ENCODE results near the gene CELSR1.

The CELSR1 gene

DNA sequence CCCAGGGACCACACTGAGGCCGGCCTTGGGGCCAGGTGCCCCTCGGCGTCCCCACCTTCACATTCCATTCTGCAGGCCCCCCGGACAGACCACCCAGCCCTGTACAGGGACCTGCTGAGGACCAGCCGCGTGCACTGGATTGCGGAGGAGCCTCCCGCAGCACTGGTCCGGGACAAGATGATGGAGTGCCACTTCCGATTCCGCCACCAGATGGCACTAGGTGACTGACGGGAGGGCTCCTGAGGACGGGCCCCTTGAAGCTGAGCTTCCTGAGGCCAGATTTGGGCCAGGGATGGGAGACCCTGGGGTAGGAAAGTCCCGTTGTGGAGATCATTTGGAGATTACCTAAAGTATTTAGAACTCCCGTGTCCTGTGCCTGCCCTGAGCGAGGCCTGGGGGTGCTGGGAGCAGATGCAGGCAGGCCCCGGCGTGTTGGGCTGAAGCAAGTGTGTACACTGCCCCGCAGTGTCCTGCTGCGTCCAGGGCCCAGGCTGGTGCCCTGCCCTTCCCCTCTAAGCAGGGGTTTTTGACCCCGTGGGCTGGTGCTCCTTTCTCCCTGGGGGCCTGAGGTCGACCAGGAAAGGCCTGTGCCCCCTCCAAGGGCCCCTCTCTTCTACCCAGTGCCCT lies 181.9 kb downstream of the CELSR1 start:
- Histone ChIP-seq H3K36me3 (ENCODE audit: control insufficient read depth, low read length) (peaks cover 60% of the 10 kb centered on the region), H3F3A (ENCODE audit: control insufficient read depth, insufficient read depth) (no peaks in the 10 kb centered on the region), H3K4me1 (ENCODE audit: control insufficient read depth, low read length) (no peaks in the 10 kb centered on the region), H3K4me2 (ENCODE audit: low read length) (no peak overlapping the region), H3K4me3 (ENCODE audit: low read length) (no peak overlapping the region), H3K27me3 (ENCODE audit: control insufficient read depth, low read length) (no peaks in the 10 kb centered on the region), H3K9me3 (ENCODE audit: control insufficient read depth, insufficient read depth, low read length) (no peaks in the 10 kb centered on the region), H3K79me2 (ENCODE audit: control insufficient read depth, low read length) (no peaks in the 10 kb centered on the region), H3K27ac (ENCODE audit: low read depth, low read length) (no peak overlapping the region), H4K20me1 (ENCODE audit: control insufficient read depth, insufficient read depth, low read depth, low read length) (no peaks in the 10 kb centered on the region), H3K9me2 (replicated peaks; ENCODE audit: control insufficient read depth, low read length) (no peaks in the 10 kb centered on the region)
- no peak for TF ChIP-seq EZH2phosphoT487 (IDR thresholded peaks at IDR 0.05; ENCODE audit: borderline replicate concordance, low read length)
- TF ChIP-seq, protein P1, sequence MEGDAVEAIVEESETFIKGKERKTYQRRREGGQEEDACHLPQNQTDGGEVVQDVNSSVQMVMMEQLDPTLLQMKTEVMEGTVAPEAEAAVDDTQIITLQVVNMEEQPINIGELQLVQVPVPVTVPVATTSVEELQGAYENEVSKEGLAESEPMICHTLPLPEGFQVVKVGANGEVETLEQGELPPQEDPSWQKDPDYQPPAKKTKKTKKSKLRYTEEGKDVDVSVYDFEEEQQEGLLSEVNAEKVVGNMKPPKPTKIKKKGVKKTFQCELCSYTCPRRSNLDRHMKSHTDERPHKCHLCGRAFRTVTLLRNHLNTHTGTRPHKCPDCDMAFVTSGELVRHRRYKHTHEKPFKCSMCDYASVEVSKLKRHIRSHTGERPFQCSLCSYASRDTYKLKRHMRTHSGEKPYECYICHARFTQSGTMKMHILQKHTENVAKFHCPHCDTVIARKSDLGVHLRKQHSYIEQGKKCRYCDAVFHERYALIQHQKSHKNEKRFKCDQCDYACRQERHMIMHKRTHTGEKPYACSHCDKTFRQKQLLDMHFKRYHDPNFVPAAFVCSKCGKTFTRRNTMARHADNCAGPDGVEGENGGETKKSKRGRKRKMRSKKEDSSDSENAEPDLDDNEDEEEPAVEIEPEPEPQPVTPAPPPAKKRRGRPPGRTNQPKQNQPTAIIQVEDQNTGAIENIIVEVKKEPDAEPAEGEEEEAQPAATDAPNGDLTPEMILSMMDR (IDR thresholded peaks at IDR 0.05; ENCODE audit: low read depth, low read length, poor library complexity, severe bottlenecking), result peak; percentile 91

DNA sequence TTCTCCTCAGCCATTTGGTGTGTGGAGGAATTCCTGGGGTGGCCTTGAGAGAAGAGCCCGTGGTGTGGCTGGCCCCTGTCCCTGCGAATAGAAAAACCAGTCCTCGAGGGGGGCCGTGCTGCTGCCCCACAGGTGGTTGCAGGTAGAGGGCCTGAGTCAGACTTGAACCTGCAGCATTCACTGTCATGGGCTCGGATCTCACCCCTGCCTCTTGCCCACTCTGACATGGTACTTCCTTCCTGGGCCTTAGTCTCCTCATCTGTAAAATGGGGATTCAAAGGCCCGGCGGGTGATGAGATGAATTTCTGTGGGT lies 182.5 kb downstream of the CELSR1 start:
- Histone ChIP-seq H3F3A (ENCODE audit: control insufficient read depth, insufficient read depth) (no peaks in the 10 kb centered on the region), H3K9me3 (ENCODE audit: control insufficient read depth, insufficient read depth, low read length) (no peaks in the 10 kb centered on the region), H3K27ac (ENCODE audit: low read depth, low read length) (no peak overlapping the region), H3K4me1 (ENCODE audit: control insufficient read depth, low read length) (no peaks in the 10 kb centered on the region), H3K27me3 (ENCODE audit: control insufficient read depth, low read length) (no peaks in the 10 kb centered on the region), H3K79me2 (ENCODE audit: control insufficient read depth, low read length) (no peaks in the 10 kb centered on the region), H3K4me3 (ENCODE audit: low read length) (no peak overlapping the region), H3K9me2 (replicated peaks; ENCODE audit: control insufficient read depth, low read length) (no peaks in the 10 kb centered on the region), H4K20me1 (ENCODE audit: control insufficient read depth, insufficient read depth, low read depth, low read length) (no peaks in the 10 kb centered on the region), H3K36me3 (ENCODE audit: control insufficient read depth, low read length) (peaks cover 65% of the 10 kb centered on the region), H3K4me2 (ENCODE audit: low read length) (no peak overlapping the region)
- TF ChIP-seq EZH2phosphoT487 (IDR thresholded peaks at IDR 0.05; ENCODE audit: borderline replicate concordance, low read length), result no peak
- TF ChIP-seq, protein P1 (IDR thresholded peaks at IDR 0.05; ENCODE audit: low read depth, low read length, poor library complexity, severe bottlenecking), result no peak

DNA sequence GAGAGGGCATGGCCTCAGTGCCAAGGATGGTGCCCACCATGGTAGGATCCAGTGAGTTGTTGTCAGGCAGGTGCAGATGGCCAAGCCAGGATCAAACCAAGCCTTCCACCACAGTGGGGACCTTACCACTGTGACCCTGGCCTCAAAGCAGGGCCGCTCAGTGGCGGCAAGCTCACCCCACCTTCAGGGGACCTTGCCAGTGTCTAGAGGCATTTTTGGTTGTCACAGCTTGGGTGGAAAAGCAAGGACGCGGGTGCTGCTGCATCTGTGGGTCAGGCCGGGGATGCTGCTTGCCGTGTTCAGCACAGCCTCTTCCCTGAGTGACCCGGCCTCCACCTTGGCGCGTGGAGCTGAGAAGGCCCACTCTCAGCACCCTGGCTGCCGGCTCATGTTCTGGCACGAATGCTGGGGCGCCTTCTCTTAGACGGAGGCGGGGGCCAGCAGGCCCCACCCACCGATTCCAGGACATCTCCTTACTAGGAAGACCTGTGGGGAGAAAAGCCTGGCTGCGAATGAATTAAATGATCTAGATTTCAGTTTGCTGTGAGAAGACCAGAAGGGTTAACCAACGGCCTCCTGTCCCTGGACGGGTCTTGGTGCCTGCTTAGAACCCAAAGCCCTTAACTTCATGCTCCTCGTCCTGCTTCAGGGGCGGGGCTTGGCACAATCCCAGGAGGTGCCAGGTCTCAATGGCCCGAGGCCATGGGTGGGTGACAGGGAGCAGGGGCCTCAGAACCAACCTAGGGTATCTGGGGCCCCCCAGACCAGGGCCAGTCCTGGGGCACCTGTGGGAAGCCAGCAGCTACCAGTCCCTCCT lies 183.0 kb downstream of the CELSR1 start:
- TF ChIP-seq EZH2phosphoT487 (IDR thresholded peaks at IDR 0.05; ENCODE audit: borderline replicate concordance, low read length), result no peak
- TF ChIP-seq, protein P1 (IDR thresholded peaks at IDR 0.05; ENCODE audit: low read depth, low read length, poor library complexity, severe bottlenecking), result no peak
- H3K79me2 ChIP-seq (ENCODE audit: control insufficient read depth, low read length), result no peaks in the 10 kb centered on the region
- no peaks in the 10 kb centered on the region for H4K20me1 ChIP-seq (ENCODE audit: control insufficient read depth, insufficient read depth, low read depth, low read length)
- no peaks in the 10 kb centered on the region for H3F3A ChIP-seq (ENCODE audit: control insufficient read depth, insufficient read depth)
- no peaks in the 10 kb centered on the region for H3K27me3 ChIP-seq (ENCODE audit: control insufficient read depth, low read length)
- H3K9me2 ChIP-seq (replicated peaks; ENCODE audit: control insufficient read depth, low read length), result no peaks in the 10 kb centered on the region
- no peak overlapping the region for H3K27ac ChIP-seq (ENCODE audit: low read depth, low read length)
- H3K4me3 ChIP-seq (ENCODE audit: low read length), result no peak overlapping the region
- no peaks in the 10 kb centered on the region for H3K4me1 ChIP-seq (ENCODE audit: control insufficient read depth, low read length)
- no peaks in the 10 kb centered on the region for H3K9me3 ChIP-seq (ENCODE audit: control insufficient read depth, insufficient read depth, low read length)
- no peak overlapping the region for H3K4me2 ChIP-seq (ENCODE audit: low read length)
- H3K36me3 ChIP-seq (ENCODE audit: control insufficient read depth, low read length), result peaks cover 70% of the 10 kb centered on the region

Measured in DOHH2 (cell line).